ENCODE data around the gene TAPT1. TPM values are rescaled to one million over a fixed set of nuclear protein-coding genes. Genes with fewer than 3 reads are reported as not detected.

Gene TAPT1
- total and polyA plus RNA-seq, 4 donors, result 7.0 to 56.8 (median 35.7) TPM

DNA sequence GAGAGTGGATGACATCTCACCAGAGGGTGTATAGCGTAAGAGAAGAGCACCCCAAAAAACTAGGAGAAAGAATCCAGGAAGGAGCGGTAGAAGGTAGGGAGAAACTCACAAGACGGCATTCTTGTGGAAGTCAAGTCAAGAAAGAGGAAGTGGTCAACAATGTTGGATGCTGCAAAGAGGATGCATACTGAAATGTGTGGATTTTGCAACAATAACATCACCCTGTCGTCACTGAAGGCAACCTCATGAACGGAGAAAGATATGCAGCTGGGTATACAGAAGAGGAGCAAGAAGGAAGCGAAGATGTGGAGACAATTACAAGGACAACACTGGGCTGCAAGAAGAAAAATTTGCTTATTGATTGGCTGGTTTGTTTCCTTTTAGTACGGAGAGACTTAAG, 11.4 kb upstream of the TAPT1 start:
- DNase-seq, result no peak
- no peaks in the 10 kb centered on the region for H3K4me1 ChIP-seq (ENCODE audit: control insufficient read depth in 1 of 2, insufficient read depth in 2 of 2, low read length in 2 of 2)
- H3K9me3 ChIP-seq (ENCODE audit: control insufficient read depth, low read length), result no peaks in the 10 kb centered on the region
- intact Hi-C loops (cut with DNase I), result no loop called here
- H3K4me3 ChIP-seq (ENCODE audit: low read length in 2 of 2), result no peak overlapping the region
- 93 to 95% methylated on average over 7 of the region's 7 CpGs for WGBS, 2 donors
- no peak overlapping the region for H3K27ac ChIP-seq (ENCODE audit: low read depth in 1 of 2, low read length in 2 of 2)
- H3K27me3 ChIP-seq (ENCODE audit: control insufficient read depth in 1 of 2, insufficient read depth in 2 of 2, low read length in 1 of 2), result no peaks in the 10 kb centered on the region
- no peak for ATAC-seq (ENCODE audit: low FRiP score)
- no peaks in the 10 kb centered on the region for H3K36me3 ChIP-seq (ENCODE audit: control insufficient read depth in 1 of 2, insufficient read depth in 2 of 2, low read length in 1 of 2)

DNA sequence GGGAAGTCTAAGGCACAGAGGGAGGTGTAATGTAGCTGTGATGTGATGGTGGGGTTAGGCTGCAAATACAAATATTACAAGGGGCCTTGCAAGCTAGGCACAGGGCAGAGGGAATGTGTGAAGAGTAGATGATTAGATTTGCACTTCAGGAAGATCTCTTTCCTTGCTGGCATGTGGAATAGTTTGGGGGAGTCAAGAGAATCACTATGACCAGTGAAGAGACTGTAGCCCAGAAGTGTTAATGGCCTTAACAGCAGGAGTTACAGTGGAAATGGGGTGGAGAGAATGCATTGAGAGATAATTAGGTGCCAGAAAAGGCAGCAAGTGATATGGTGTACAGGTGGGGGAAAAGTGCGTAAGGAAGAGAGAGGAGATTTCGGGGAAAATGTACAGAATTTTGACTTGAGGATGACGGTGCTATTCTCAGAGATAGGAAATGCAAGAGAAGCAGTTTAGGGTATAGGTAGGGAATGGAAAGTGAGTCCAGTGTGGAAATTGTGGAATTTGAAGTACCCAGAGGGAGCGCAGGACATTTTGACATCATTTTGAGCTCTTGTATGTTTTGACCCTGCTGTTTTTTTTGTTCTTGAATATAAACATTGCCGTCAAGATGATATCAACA, 10.2 kb upstream of the TAPT1 start:
- H3K27ac ChIP-seq (ENCODE audit: low read depth in 1 of 2, low read length in 2 of 2), result no peak overlapping the region
- H3K9me3 ChIP-seq (ENCODE audit: control insufficient read depth, low read length), result no peaks in the 10 kb centered on the region
- ATAC-seq (ENCODE audit: low FRiP score) (no peak), DNase-seq (no peak)
- no peak overlapping the region for H3K4me3 ChIP-seq (ENCODE audit: low read length in 2 of 2)
- intact Hi-C loops (cut with DNase I), result no loop called here
- H3K36me3 ChIP-seq (ENCODE audit: control insufficient read depth in 1 of 2, insufficient read depth in 2 of 2, low read length in 1 of 2), result no peaks in the 10 kb centered on the region
- H3K27me3 ChIP-seq (ENCODE audit: control insufficient read depth in 1 of 2, insufficient read depth in 2 of 2, low read length in 1 of 2), result no peaks in the 10 kb centered on the region
- no peaks in the 10 kb centered on the region for H3K4me1 ChIP-seq (ENCODE audit: control insufficient read depth in 1 of 2, insufficient read depth in 2 of 2, low read length in 2 of 2)
- 92 to 93% methylated on average over 5 of the region's 5 CpGs for WGBS, 2 donors

DNA sequence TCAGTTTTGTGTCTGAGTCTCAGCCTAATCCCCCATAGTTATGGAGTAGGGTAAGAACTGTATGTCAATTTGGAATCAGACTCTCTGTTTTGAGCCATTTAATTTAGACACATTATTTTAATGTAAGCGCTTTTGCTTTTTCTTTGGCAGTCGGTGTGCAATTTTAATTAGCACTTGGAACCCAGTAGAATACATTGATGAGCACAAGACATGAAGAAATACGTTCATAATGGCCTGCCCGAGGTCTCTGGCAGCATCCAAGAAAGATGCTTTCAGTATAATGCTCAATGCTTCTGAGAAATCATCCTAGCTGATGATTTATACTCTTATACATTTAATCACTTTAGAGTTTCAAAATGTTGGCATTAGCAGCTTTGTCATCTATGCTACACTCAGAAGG, 8.9 kb upstream of the TAPT1 start:
- H3K36me3 ChIP-seq (ENCODE audit: control insufficient read depth in 1 of 2, insufficient read depth in 2 of 2, low read length in 1 of 2), result no peaks in the 10 kb centered on the region
- no peaks in the 10 kb centered on the region for H3K9me3 ChIP-seq (ENCODE audit: control insufficient read depth, low read length)
- no peak overlapping the region for H3K4me3 ChIP-seq (ENCODE audit: low read length in 2 of 2)
- H3K27me3 ChIP-seq (ENCODE audit: control insufficient read depth in 1 of 2, insufficient read depth in 2 of 2, low read length in 1 of 2), result no peaks in the 10 kb centered on the region
- ATAC-seq (ENCODE audit: low FRiP score), result no peak
- peaks cover 0 to 2% of the 10 kb centered on the region in 2 donors for H3K4me1 ChIP-seq (ENCODE audit: control insufficient read depth in 1 of 2, insufficient read depth in 2 of 2, low read length in 2 of 2)
- intact Hi-C loops (cut with DNase I), result no loop called here
- H3K27ac ChIP-seq (ENCODE audit: low read depth in 1 of 2, low read length in 2 of 2), result no peak overlapping the region
- no peak for DNase-seq
- WGBS, 2 donors, result 93 to 94% methylated on average over 4 of the region's 4 CpGs

DNA sequence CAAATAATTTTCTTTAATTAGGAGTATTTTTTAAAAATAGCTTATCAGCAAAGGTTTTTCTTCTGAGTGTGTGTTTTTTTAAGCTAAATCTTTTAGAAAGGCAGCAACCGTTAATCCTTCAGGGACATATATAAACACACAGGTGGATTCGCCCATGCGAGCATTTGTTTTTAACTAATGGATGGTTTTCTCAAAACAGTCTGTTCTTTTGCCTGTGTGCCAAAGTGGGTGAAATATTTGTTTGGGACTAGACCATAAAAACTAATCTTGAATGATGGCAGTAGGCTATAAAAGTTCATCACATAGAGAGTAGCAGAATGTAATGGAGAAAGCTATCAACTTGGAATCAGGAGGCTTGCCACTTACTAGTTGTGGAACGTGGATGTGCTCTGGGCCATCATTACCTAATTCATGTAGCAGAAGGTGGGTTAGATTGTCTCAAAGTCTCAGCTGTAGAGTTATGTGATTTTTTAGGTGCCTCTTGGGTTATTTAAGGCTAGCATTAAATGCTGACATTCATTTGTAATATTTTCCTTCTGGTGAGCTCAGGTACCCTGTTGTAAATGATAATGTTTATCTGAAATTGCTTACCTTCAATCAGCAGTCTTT, 7.4 kb upstream of the TAPT1 start:
- 93% methylated on average over 4 of the region's 4 CpGs for WGBS, 2 donors
- Histone ChIP-seq H3K4me3 (ENCODE audit: low read length in 2 of 2) (no peak overlapping the region), H3K9me3 (ENCODE audit: control insufficient read depth, low read length) (no peaks in the 10 kb centered on the region), H3K27me3 (ENCODE audit: control insufficient read depth in 1 of 2, insufficient read depth in 2 of 2, low read length in 1 of 2) (no peaks in the 10 kb centered on the region), H3K36me3 (ENCODE audit: control insufficient read depth in 1 of 2, insufficient read depth in 2 of 2, low read length in 1 of 2) (no peaks in the 10 kb centered on the region), H3K27ac (ENCODE audit: low read depth in 1 of 2, low read length in 2 of 2) (no peak overlapping the region), H3K4me1 (ENCODE audit: control insufficient read depth in 1 of 2, insufficient read depth in 2 of 2, low read length in 2 of 2) (peaks cover 0 to 2% of the 10 kb centered on the region in 2 donors)
- intact Hi-C loops (cut with DNase I), result no loop called here
- no peak for DNase-seq
- ATAC-seq (ENCODE audit: low FRiP score), result no peak

DNA sequence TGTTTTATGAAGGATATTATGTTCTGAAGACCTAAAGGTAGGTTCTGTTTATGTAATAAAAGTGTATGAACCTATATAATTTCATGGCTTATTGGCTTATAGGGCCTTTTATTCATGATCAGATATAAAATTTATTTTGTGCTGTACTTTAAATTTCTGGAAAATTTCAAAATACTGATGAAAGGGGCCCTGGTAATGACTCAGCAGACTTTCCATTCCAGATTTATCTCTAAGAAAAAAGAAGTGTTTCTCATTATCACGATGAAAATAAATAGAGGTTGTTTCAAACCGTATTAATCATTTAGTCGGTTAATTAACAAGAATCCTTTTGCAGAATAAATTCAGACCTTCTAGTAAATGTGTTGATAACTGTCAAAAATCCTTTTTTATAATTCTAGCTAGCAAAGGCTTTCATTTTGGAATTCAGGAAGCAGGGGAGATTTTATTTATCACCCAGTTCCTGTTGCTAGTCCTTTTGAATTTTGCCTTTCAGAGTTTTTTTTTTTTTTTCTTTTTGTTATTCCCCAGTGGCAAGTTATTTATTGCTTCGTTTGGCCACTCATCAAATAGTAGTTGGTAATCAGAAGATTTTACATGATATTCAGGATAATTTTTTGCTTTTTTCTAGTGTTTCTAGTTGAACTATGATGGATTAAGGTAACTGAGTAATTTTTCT, 5.4 kb upstream of the TAPT1 start:
- Histone ChIP-seq H3K9me3 (ENCODE audit: control insufficient read depth, low read length) (no peaks in the 10 kb centered on the region), H3K36me3 (ENCODE audit: control insufficient read depth in 1 of 2, insufficient read depth in 2 of 2, low read length in 1 of 2) (no peaks in the 10 kb centered on the region), H3K4me1 (ENCODE audit: control insufficient read depth in 1 of 2, insufficient read depth in 2 of 2, low read length in 2 of 2) (peaks cover 0 to 2% of the 10 kb centered on the region in 2 donors), H3K27me3 (ENCODE audit: control insufficient read depth in 1 of 2, insufficient read depth in 2 of 2, low read length in 1 of 2) (no peaks in the 10 kb centered on the region), H3K27ac (ENCODE audit: low read depth in 1 of 2, low read length in 2 of 2) (no peak overlapping the region), H3K4me3 (ENCODE audit: low read length in 2 of 2) (no peak overlapping the region)
- 24 to 30% methylated on average over 4 of the region's 4 CpGs for WGBS, 2 donors
- no peak for DNase-seq
- intact Hi-C loops (cut with DNase I), result no loop called here
- no peak for ATAC-seq (ENCODE audit: low FRiP score)

DNA sequence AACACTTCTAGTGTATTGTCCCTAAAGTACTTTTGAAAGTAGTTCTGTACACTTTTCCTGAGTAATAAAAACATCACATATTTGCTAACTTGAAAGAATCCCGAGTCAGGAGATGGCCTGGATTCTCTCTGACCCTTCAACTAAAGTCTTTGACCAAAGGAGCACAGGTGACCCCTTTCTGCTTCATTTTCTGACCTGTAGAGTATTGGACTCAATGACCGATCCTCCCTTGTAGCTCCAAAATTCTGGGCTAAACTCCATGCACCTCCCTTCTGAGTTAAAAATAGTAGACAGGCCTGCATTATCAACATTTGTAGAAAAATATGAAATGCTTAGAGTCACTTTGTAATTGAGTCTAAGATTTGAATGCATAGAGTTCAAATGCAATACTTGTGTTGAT, 4.0 kb upstream of the TAPT1 start:
- no peak overlapping the region for H3K4me3 ChIP-seq (ENCODE audit: low read length in 2 of 2)
- peak overlapping the region in 1 of 2 donors; percentile 33 for H3K27ac ChIP-seq (ENCODE audit: low read depth in 1 of 2, low read length in 2 of 2)
- intact Hi-C loops (cut with DNase I), result no loop called here
- no peak for DNase-seq
- no peaks in the 10 kb centered on the region for H3K27me3 ChIP-seq (ENCODE audit: control insufficient read depth in 1 of 2, insufficient read depth in 2 of 2, low read length in 1 of 2)
- ATAC-seq (ENCODE audit: low FRiP score), result no peak
- H3K36me3 ChIP-seq (ENCODE audit: control insufficient read depth in 1 of 2, insufficient read depth in 2 of 2, low read length in 1 of 2), result no peaks in the 10 kb centered on the region
- no peaks in the 10 kb centered on the region for H3K9me3 ChIP-seq (ENCODE audit: control insufficient read depth, low read length)
- WGBS, 2 donors, result 14 to 15% methylated on average over 2 of the region's 2 CpGs
- H3K4me1 ChIP-seq (ENCODE audit: control insufficient read depth in 1 of 2, insufficient read depth in 2 of 2, low read length in 2 of 2), result peaks cover 0 to 2% of the 10 kb centered on the region in 2 donors

DNA sequence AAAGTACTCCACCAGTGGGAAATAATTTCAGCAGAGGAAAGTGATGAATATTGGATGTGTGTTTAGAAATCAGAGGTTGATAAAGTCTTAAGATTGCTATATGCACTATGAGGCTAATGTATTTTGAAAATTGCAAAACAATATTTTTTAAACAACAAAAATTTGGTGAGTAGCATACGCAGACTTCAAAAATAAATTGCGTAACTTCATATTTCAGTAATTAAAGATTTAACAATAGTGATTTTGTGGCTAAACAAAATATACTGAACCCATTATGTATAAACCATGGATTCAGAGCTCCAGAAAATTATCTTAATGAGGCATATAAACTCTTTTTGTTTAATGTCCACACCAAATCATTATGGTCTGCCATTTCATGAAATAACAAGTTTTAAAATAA, 3.3 kb upstream of the TAPT1 start:
- 96 to 100% methylated on average over 2 of the region's 2 CpGs for WGBS, 2 donors
- ATAC-seq (ENCODE audit: low FRiP score) (no peak), DNase-seq (no peak)
- Histone ChIP-seq H3K36me3 (ENCODE audit: control insufficient read depth in 1 of 2, insufficient read depth in 2 of 2, low read length in 1 of 2) (no peaks in the 10 kb centered on the region), H3K9me3 (ENCODE audit: control insufficient read depth, low read length) (no peaks in the 10 kb centered on the region), H3K4me1 (ENCODE audit: control insufficient read depth in 1 of 2, insufficient read depth in 2 of 2, low read length in 2 of 2) (peaks cover under 1 to 2% of the 10 kb centered on the region in 2 donors), H3K27me3 (ENCODE audit: control insufficient read depth in 1 of 2, insufficient read depth in 2 of 2, low read length in 1 of 2) (no peaks in the 10 kb centered on the region), H3K4me3 (ENCODE audit: low read length in 2 of 2) (no peak overlapping the region), H3K27ac (ENCODE audit: low read depth in 1 of 2, low read length in 2 of 2) (no peak overlapping the region)
- intact Hi-C loops (cut with DNase I), result no loop called here

DNA sequence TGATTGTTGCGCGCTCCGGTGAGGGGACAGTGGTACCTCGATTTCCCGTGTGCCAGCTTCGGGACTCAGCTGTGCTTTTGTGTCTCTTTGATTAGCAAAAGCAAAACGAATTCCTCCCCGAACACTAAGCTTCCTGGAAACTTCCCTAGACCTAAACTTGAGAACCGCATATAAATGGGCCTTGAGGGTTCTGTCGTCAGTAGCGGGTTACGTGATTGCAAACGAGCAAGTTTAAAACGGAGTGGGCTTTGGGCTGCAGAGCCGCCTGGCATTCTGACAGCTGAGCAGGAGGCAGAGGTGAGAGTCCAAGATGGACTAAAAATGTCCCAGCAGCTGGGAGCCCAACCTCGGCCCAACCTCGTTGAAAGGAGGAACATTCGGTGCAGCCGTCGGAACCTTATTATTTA, 1.2 kb upstream of the TAPT1 start:
- peak; percentile 3 for ATAC-seq (ENCODE audit: low FRiP score)
- WGBS, 2 donors, result 1 to 2% methylated on average over 20 of the region's 20 CpGs
- intact Hi-C loops (cut with DNase I), result no loop called here
- Histone ChIP-seq H3K4me1 (ENCODE audit: control insufficient read depth in 1 of 2, insufficient read depth in 2 of 2, low read length in 2 of 2) (peaks cover 2 to 11% of the 10 kb centered on the region in 2 donors), H3K27ac (ENCODE audit: low read depth in 1 of 2, low read length in 2 of 2) (peak overlapping the region; percentile 60 to 98), H3K9me3 (ENCODE audit: control insufficient read depth, low read length) (no peaks in the 10 kb centered on the region), H3K36me3 (ENCODE audit: control insufficient read depth in 1 of 2, insufficient read depth in 2 of 2, low read length in 1 of 2) (no peaks in the 10 kb centered on the region), H3K27me3 (ENCODE audit: control insufficient read depth in 1 of 2, insufficient read depth in 2 of 2, low read length in 1 of 2) (no peaks in the 10 kb centered on the region), H3K4me3 (ENCODE audit: low read length in 2 of 2) (peak overlapping the region; percentile 97 to 98)
- DNase-seq, result peak in 1 of 2 donors; percentile 68

All from aorta (tissue), 5 donors.